DND-41 (cell line): ENCODE results near the gene GLB1L.

Experiments
- CTCF ChIP-seq: IDR thresholded peaks from 2 replicates; pipeline ENCODE4 v1.5.1; 2012; ENCODE audit warnings: borderline replicate concordance, low read length, moderate library complexity, mild to moderate bottlenecking; ENCODE audit not compliant: poor library complexity, severe bottlenecking; ENCODE audit errors: extremely low read depth
- EZH2 ChIP-seq: IDR thresholded peaks from 3 replicates; pipeline ENCODE4 v1.6.1; 2012; ENCODE audit warnings: borderline replicate concordance, low read depth, mild to moderate bottlenecking, moderate library complexity, low read length, inconsistent platforms; ENCODE audit not compliant: severe bottlenecking

- no peak for TF ChIP-seq CTCF
- no peak for TF ChIP-seq EZH2
Measured at GRCh38 chr2:219266886-219267285, 21.6 kb upstream of the GLB1L start.
